H1 (cell line): ENCODE results near the gene HOXA10. TPM values are rescaled to one million over a fixed set of nuclear protein-coding genes. Genes with fewer than 3 reads are reported as not detected.
A peak's percentile ranks its signal among the peaks of the same experiment; 100 is the strongest.

Experiments used
- CTCF ChIA-PET: fragments of 300-600 bp; sonication (Branson Sonifier 250); formaldehyde crosslinking; loops from one replicate; lab custom pipeline; 2021; ENCODE audit not compliant: partially characterized antibody; lab: Charles Lee
- POLR2A ChIA-PET: fragments of 300-600 bp; sonication (Branson Sonifier 250); formaldehyde crosslinking; loops from one replicate; lab custom pipeline; 2021; ENCODE audit warnings: inconsistent platforms; ENCODE audit not compliant: partially characterized antibody; lab: Charles Lee
- DNase-seq, 2 experiments: peaks; one replicate each; pipeline versions ENCODE4 v3.0.0 to v3.0.0-alpha.2; 2010 to 2022; ENCODE audit warnings: low spot score in 2 of 2, low read depth in 1 of 2, mixed read lengths in 1 of 2
- FAIRE-seq: peaks from 2 replicates; lab custom pipeline; 2011; peaks lifted over from hg19 to GRCh38; lab: Jason Lieb, UNC
- H2AFZ ChIP-seq: 2 replicates; pipeline ENCODE4 v1.8.1; 2012; ENCODE audit warnings: low read length, inconsistent platforms
- H2AK5ac ChIP-seq: 2 replicates; pipeline ENCODE4 v1.6.1; 2013; ENCODE audit warnings: low read depth, low read length
- H2BK120ac ChIP-seq: replicated peaks from 2 replicates; pipeline ENCODE3; 2013; ENCODE audit warnings: low read depth, low read length, inconsistent platforms
- H2BK12ac ChIP-seq: 2 replicates; pipeline ENCODE4 v1.6.1; 2013; ENCODE audit warnings: low read depth, low read length
- H2BK15ac ChIP-seq: 2 replicates; pipeline ENCODE4 v1.6.1; 2013; ENCODE audit warnings: low read length
- H2BK20ac ChIP-seq: 2 replicates; pipeline ENCODE4 v1.6.1; 2013; ENCODE audit warnings: low read length
- H2BK5ac ChIP-seq: 2 replicates; pipeline ENCODE4 v1.6.1; 2013; ENCODE audit warnings: low read depth, low read length
- H3K14ac ChIP-seq: 2 replicates; pipeline ENCODE4 v1.6.1; 2013; ENCODE audit warnings: inconsistent platforms; ENCODE audit not compliant: insufficient read length
- H3K18ac ChIP-seq: 2 replicates; pipeline ENCODE4 v1.6.1; 2013; ENCODE audit warnings: low read length; ENCODE audit errors: extremely low read depth
- H3K23ac ChIP-seq: 2 replicates; pipeline ENCODE4 v1.6.1; 2013; ENCODE audit warnings: inconsistent platforms; ENCODE audit not compliant: insufficient read length
- H3K23me2 ChIP-seq: 2 replicates; pipeline ENCODE4 v1.6.1; 2013; ENCODE audit warnings: low read depth, low read length
- H3K27ac ChIP-seq: 2 replicates; pipeline ENCODE4 v1.6.1; 2011; ENCODE audit warnings: low read depth, low read length, inconsistent platforms
- H3K27me3 ChIP-seq, 4 experiments: replicated peaks in 1 of 4; 1 replicate in 1 of 4; 2 replicates in 3 of 4; pipeline versions ENCODE4 v1.6.1 to v1.8.1; 2011 to 2013; ENCODE audit warnings: low read length in 3 of 4, mild to moderate bottlenecking in 3 of 4, inconsistent platforms in 2 of 4, mixed read lengths in 2 of 4, moderate library complexity in 1 of 4; ENCODE audit not compliant: control insufficient read depth in 3 of 4, insufficient read depth in 3 of 4; ENCODE audit errors: extremely low read depth in 1 of 4
- H3K36me3 ChIP-seq, 4 experiments: 2 replicates each; pipeline versions ENCODE4 v1.6.1 to v1.8.1; 2011 to 2013; ENCODE audit warnings: mild to moderate bottlenecking in 4 of 4, low read length in 3 of 4, moderate library complexity in 2 of 4, control low read depth in 1 of 4, inconsistent platforms in 1 of 4; ENCODE audit not compliant: insufficient read depth in 4 of 4, control insufficient read depth in 2 of 4
- H3K4ac ChIP-seq: replicated peaks from 2 replicates; pipeline ENCODE3; 2013; ENCODE audit warnings: low read length, low read depth, mixed read lengths, inconsistent platforms; ENCODE audit not compliant: insufficient read length
- H3K4me1 ChIP-seq, 4 experiments: replicated peaks in 1 of 4; 1 replicate in 1 of 4; 2 replicates in 3 of 4; pipeline versions ENCODE4 v1.6.1 to v1.8.1; 2011 to 2013; ENCODE audit warnings: low read length in 3 of 4, inconsistent platforms in 2 of 4, mixed read lengths in 1 of 4; ENCODE audit not compliant: insufficient read depth in 4 of 4, control insufficient read depth in 3 of 4
- H3K4me2 ChIP-seq, 2 experiments: 2 replicates each; pipeline versions ENCODE4 v1.6.1 to v1.8.1; 2011 to 2013; ENCODE audit warnings: low read depth in 2 of 2, low read length in 2 of 2, control low read depth in 1 of 2, inconsistent platforms in 1 of 2, mild to moderate bottlenecking in 1 of 2; ENCODE audit not compliant: insufficient read depth in 1 of 2
- H3K4me3 ChIP-seq, 4 experiments: fragments of 200-600, 300-600 bp in 1 of 4; sonication (generic), shearing (Covaris generic), sonication (Bioruptor Twin) in 1 of 4; 2 replicates each; pipeline versions ENCODE4 v1.5.1 to v1.8.1; 2011 to 2016; ENCODE audit warnings: low read length in 4 of 4, low read depth in 3 of 4, control low read depth in 2 of 4, inconsistent platforms in 2 of 4, mild to moderate bottlenecking in 2 of 4, mixed read lengths in 1 of 4, moderate library complexity in 1 of 4; ENCODE audit not compliant: insufficient read depth in 2 of 4; ENCODE audit errors: extremely low read depth in 1 of 4
- H3K56ac ChIP-seq: replicated peaks from 2 replicates; pipeline ENCODE3; 2013; ENCODE audit warnings: low read depth, mild to moderate bottlenecking, mixed read lengths, low read length, inconsistent platforms; ENCODE audit not compliant: insufficient read length
- H3K79me1 ChIP-seq: 2 replicates; pipeline ENCODE4 v1.6.1; 2013; ENCODE audit warnings: low read depth, low read length, control low read depth
- H3K79me2 ChIP-seq, 2 experiments: 2 replicates each; pipeline versions ENCODE4 v1.6.1 to v1.8.1; 2012 to 2013; ENCODE audit warnings: low read length in 2 of 2, mild to moderate bottlenecking in 2 of 2, inconsistent platforms in 1 of 2; ENCODE audit not compliant: insufficient read depth in 2 of 2, control insufficient read depth in 1 of 2
- H3K9ac ChIP-seq, 4 experiments: replicated peaks in 1 of 4; 1 replicate in 1 of 4; 2 replicates in 3 of 4; pipeline versions ENCODE4 v1.6.1 to v1.8.1; 2011 to 2013; ENCODE audit warnings: low read depth in 3 of 4, low read length in 3 of 4, control low read depth in 2 of 4, mild to moderate bottlenecking in 2 of 4, moderate library complexity in 2 of 4, inconsistent platforms in 1 of 4; ENCODE audit errors: extremely low read depth in 1 of 4
- H3K9me3 ChIP-seq, 2 experiments: 2 replicates each; pipeline versions ENCODE4 v1.6.1 to v1.8.1; 2012 to 2013; ENCODE audit warnings: mild to moderate bottlenecking in 2 of 2, moderate library complexity in 2 of 2, control low read depth in 1 of 2, inconsistent platforms in 1 of 2, low read depth in 1 of 2, low read length in 1 of 2, mixed read lengths in 1 of 2; ENCODE audit not compliant: insufficient read depth in 2 of 2
- H4K20me1 ChIP-seq, 2 experiments: replicated peaks in 1 of 2; 2 replicates each; pipeline versions ENCODE3 to v1.8.1; 2011 to 2013; ENCODE audit warnings: inconsistent platforms in 2 of 2, low read length in 2 of 2, mild to moderate bottlenecking in 1 of 2; ENCODE audit not compliant: insufficient read depth in 2 of 2, control insufficient read depth in 1 of 2
- H4K5ac ChIP-seq: 2 replicates; pipeline ENCODE4 v1.6.1; 2013; ENCODE audit warnings: low read length, low read depth, mixed read lengths, inconsistent platforms; ENCODE audit not compliant: insufficient read length
- H4K8ac ChIP-seq: 2 replicates; pipeline ENCODE4 v1.8.0; 2013; ENCODE audit warnings: mild to moderate bottlenecking, moderate library complexity, low read length, inconsistent platforms; ENCODE audit not compliant: insufficient read depth; ENCODE audit errors: extremely low read depth
- H4K91ac ChIP-seq: replicated peaks from 2 replicates; pipeline ENCODE3; 2013; ENCODE audit warnings: low read length, mixed read lengths, inconsistent platforms; ENCODE audit not compliant: insufficient read length
- JUND ChIP-seq: IDR thresholded peaks from 2 replicates; pipeline ENCODE4 v1.6.1; 2011; ENCODE audit warnings: mild to moderate bottlenecking, improper control_type of control experiment, low read length
- RAD21 ChIP-seq, 2 experiments: IDR thresholded peaks in 1 of 2; conservative IDR thresholded peaks in 1 of 2; 2 replicates each; pipeline ENCODE4 v1.6.1; 2011; ENCODE audit warnings: low read depth in 2 of 2, low read length in 2 of 2, improper control_type of control experiment in 1 of 2, inconsistent platforms in 1 of 2, mild to moderate bottlenecking in 1 of 2, moderate library complexity in 1 of 2
- SIX5 ChIP-seq: IDR thresholded peaks from 2 replicates; pipeline ENCODE4 v1.6.1; 2011; ENCODE audit warnings: mild to moderate bottlenecking, low read depth, low read length
- WGBS, 2 experiments: shearing (Covaris generic) in 1 of 2; methylation state at CpG; one replicate each; pipeline versions ENCODE4 v1.1.6 to v1.1.7; 2013 to 2015; ENCODE audit warnings: low lambda C conversion rate in 2 of 2, mixed read lengths in 2 of 2, inconsistent platforms in 1 of 2, low coverage in 1 of 2, missing lambda C conversion rate in 1 of 2; ENCODE audit not compliant: insufficient replicate concordance in 2 of 2, insufficient coverage in 1 of 2, insufficient read length in 1 of 2; ENCODE audit errors: extremely low coverage in 1 of 2, missing lambda C conversion rate in 1 of 2; 5-methylcytosine and 5-hydroxymethylcytosine counted together
- polyA plus RNA-seq, 7 experiments: library from polyadenylated mRNA; depleted of rRNA in 3 of 7; stranded (reverse) in 5 of 7; unstranded in 2 of 7; fragments of >200 nt in 5 of 7; fragments of 200-250 nt in 2 of 7; gene quantifications; 1 replicate in 5 of 7; 2 replicates in 1 of 7; 4 replicates in 1 of 7; pipeline versions ENCODE4 v1.2.1 to v1.2.3, GENCODE V29; 2011 to 2013; ENCODE audit warnings: missing spikeins in 2 of 7, mixed read lengths in 2 of 7
- total RNA-seq: library from RNA; stranded (reverse); fragmentation: NEBNext Ultra II Directional; extraction: Animal tissue kit (Norgen Biotek cat#: 25700); gene quantifications from 2 replicates; pipeline ENCODE4 v1.2.1, GENCODE V29; 2021

HOXA10 gene
- total and polyA plus RNA-seq, 2 of the 8 experiments (the other 6 are each of a cell fraction or from before 2014, with no cell fraction given): not detected

GRCh38 chr7:27189295-27189996 is 15.3 kb upstream of the HOXA10 start:
- Histone ChIP-seq H2BK5ac (no peak overlapping the region), H3K56ac (no peak overlapping the region), H2BK12ac (0 out of 2 replicates have a peak overlapping the region, but pooled peaks have one; percentile 60), H3K14ac (no peak overlapping the region), H3K4ac (no peak overlapping the region), H4K5ac (no peak overlapping the region), H2BK15ac (no peak overlapping the region), H3K79me2 (no peaks in the 10 kb centered on the region), H3K79me1 (no peaks in the 10 kb centered on the region), H3K27ac (no peak overlapping the region), H3K9ac (no peak overlapping the region), H2AFZ (no peak overlapping the region), H2BK20ac (peak overlapping the region; percentile 32; the same call in 1 of the 2 replicates), H3K9me3 (peaks cover 0 to 3% of the 10 kb centered on the region in 2 experiments; a peak in 1 of 4 replicates), H4K8ac (0 out of 2 replicates have a peak overlapping the region, but pooled peaks have one; percentile 1), H2BK120ac (no peak overlapping the region), H3K27me3 (peaks cover 97 to 100% (median 98%) of the 10 kb centered on the region in 4 experiments), H2AK5ac (no peak overlapping the region), H3K36me3 (peaks cover 0 to 14% (median 0%) of the 10 kb centered on the region in 4 experiments; a peak in 1 of 8 replicates), H4K91ac (no peak overlapping the region), H3K23ac (no peak overlapping the region), H3K23me2 (no peaks in the 10 kb centered on the region), H4K20me1 (peaks cover 30 to 60% of the 10 kb centered on the region in 2 experiments), H3K18ac (no peak overlapping the region), H3K4me1 (peaks cover 0 to 27% (median 16%) of the 10 kb centered on the region in 4 experiments; a peak in 5 of 7 replicates), H3K4me2 (peak overlapping the region; percentile 29 to 41; a peak in 3 of 4 replicates), H3K4me3 (peak overlapping the region in 1 of 4 experiments; percentile 38; a peak in 2 of 8 replicates)
- ChIA-PET POLR2A (no interaction called here), CTCF (interaction anchor here (0.5 to 9.1 kb wide), 7 partner anchors 10 to 831 kb away, joined by 3 to 64 read pairs (median 7); partner anchors contain the start of gene HOXA13)
- 10% methylated on average over 21 of the region's 22 CpGs; no CpG with 5 or more reads in 1 of the 2 experiments for WGBS, 2 experiments
- DNase-seq: peak in 1 of 2 experiments; percentile 64
- no peak for TF ChIP-seq SIX5
- TF ChIP-seq JUND: no peak
- TF ChIP-seq RAD21 (IDR thresholded peaks at IDR 0.05 in 1 of 2, conservative IDR thresholded peaks at IDR 0.05 in 1 of 2; ENCODE audit: low read depth in 2 of 2, low read length in 2 of 2): peak in 1 of 2 experiments; percentile 3; a peak in 1 of 4 replicates
- no peak for FAIRE-seq
